MM.1S (cell line): ENCODE results near the gene WNK2.
A peak's percentile ranks its signal among the peaks of the same experiment; 100 is the strongest.

Experiments
- DNase-seq: peaks from one replicate; pipeline ENCODE4 v3.0.0-alpha.2; 2015
- H2AFZ ChIP-seq: fragments of 300-600 bp; sonication (generic); 2 replicates; pipeline ENCODE4 v1.6.0; 2016; ENCODE audit warnings: antibody characterized with exemption, low read length
- H3F3A ChIP-seq: fragments of 300-600 bp; sonication (generic); 2 replicates; pipeline ENCODE4 v1.6.1; 2016; ENCODE audit warnings: mild to moderate bottlenecking, antibody characterized with exemption, low read length, moderate library complexity, mixed read lengths; ENCODE audit not compliant: insufficient read depth
- H3K27ac ChIP-seq: fragments of 300-600 bp; sonication (generic); 2 replicates; pipeline ENCODE4 v1.5.1; 2016; ENCODE audit warnings: mild to moderate bottlenecking, low read length
- H3K27me3 ChIP-seq: fragments of 300-600 bp; sonication (generic); replicated peaks from 2 replicates; pipeline ENCODE4 v1.6.0; 2016; ENCODE audit warnings: low read length; ENCODE audit not compliant: insufficient read depth
- H3K36me3 ChIP-seq: fragments of 300-600 bp; sonication (generic); replicated peaks from 2 replicates; pipeline ENCODE4 v1.6.1; 2016; ENCODE audit warnings: mild to moderate bottlenecking, low read length, mixed read lengths; ENCODE audit not compliant: insufficient read depth
- H3K4me1 ChIP-seq: fragments of 300-600 bp; sonication (generic); 2 replicates; pipeline ENCODE4 v1.6.1; 2016; ENCODE audit warnings: low read length, mixed read lengths
- H3K4me2 ChIP-seq: fragments of 300-600 bp; sonication (generic); 2 replicates; pipeline ENCODE4 v1.6.0; 2016; ENCODE audit warnings: low read depth, low read length
- H3K4me3 ChIP-seq: fragments of 300-600 bp; sonication (generic); 2 replicates; pipeline ENCODE4 v1.5.1; 2016; ENCODE audit warnings: low read length, mixed read lengths
- H3K79me2 ChIP-seq: fragments of 300-600 bp; sonication (generic); 2 replicates; pipeline ENCODE4 v1.6.1; 2016; ENCODE audit warnings: mixed run types, low read length, mixed read lengths
- H3K9ac ChIP-seq: fragments of 300-600 bp; sonication (generic); 2 replicates; pipeline ENCODE4 v1.6.1; 2016; ENCODE audit warnings: low read length, mixed read lengths
- H3K9me2 ChIP-seq: fragments of 300-600 bp; sonication (generic); replicated peaks from 2 replicates; pipeline ENCODE4 v1.6.1; 2016; ENCODE audit warnings: mild to moderate bottlenecking, low read length, mixed read lengths; ENCODE audit not compliant: insufficient read depth
- H3K9me3 ChIP-seq: fragments of 300-600 bp; sonication (generic); replicated peaks from 2 replicates; pipeline ENCODE4 v1.6.1; 2016; ENCODE audit warnings: mild to moderate bottlenecking, low read length, mixed read lengths; ENCODE audit not compliant: insufficient read depth
- H4K20me1 ChIP-seq: fragments of 300-600 bp; sonication (generic); 2 replicates; pipeline ENCODE4 v1.6.1; 2016; ENCODE audit warnings: mild to moderate bottlenecking, low read length, moderate library complexity, mixed read lengths; ENCODE audit not compliant: insufficient read depth
- EZH2 ChIP-seq: fragments of 300-600 bp; sonication (generic); optimal IDR thresholded peaks from 2 replicates; pipeline ENCODE3; 2017; ENCODE audit warnings: low read depth, mild to moderate bottlenecking, antibody characterized with exemption, low read length, mixed read lengths
- EZH2phosphoT487 ChIP-seq: fragments of 300-600 bp; sonication (generic); IDR thresholded peaks from 2 replicates; pipeline ENCODE4 v1.6.1; 2018; ENCODE audit warnings: antibody characterized with exemption, low read length
- TF ChIP-seq, protein P1 (sequence below): fragments of 300-600 bp; sonication (generic); IDR thresholded peaks from 2 replicates; pipeline ENCODE4 v1.5.1; 2016; ENCODE audit warnings: antibody characterized with exemption, low read length, mixed read lengths

WNK2 gene

GRCh38 chr9:93154293-93154903 is 29.5 kb upstream of the WNK2 start:
- no peak overlapping the region for H2AFZ ChIP-seq
- no peaks in the 10 kb centered on the region for H4K20me1 ChIP-seq
- H3K9me3 ChIP-seq, result no peaks in the 10 kb centered on the region
- H3K4me1 ChIP-seq, result peaks cover 1% of the 10 kb centered on the region; the same call in 1 of the 2 replicates
- no peak overlapping the region for H3K27ac ChIP-seq
- H3F3A ChIP-seq, result no peaks in the 10 kb centered on the region
- H3K9me2 ChIP-seq, result no peaks in the 10 kb centered on the region
- H3K36me3 ChIP-seq, result no peaks in the 10 kb centered on the region
- no peak overlapping the region for H3K4me3 ChIP-seq
- no peak overlapping the region for H3K9ac ChIP-seq
- DNase-seq, result peak; percentile 48
- no peak overlapping the region for H3K4me2 ChIP-seq
- no peaks in the 10 kb centered on the region for H3K79me2 ChIP-seq
- no peaks in the 10 kb centered on the region for H3K27me3 ChIP-seq
- no peak for TF ChIP-seq EZH2phosphoT487
- TF ChIP-seq, protein P1, sequence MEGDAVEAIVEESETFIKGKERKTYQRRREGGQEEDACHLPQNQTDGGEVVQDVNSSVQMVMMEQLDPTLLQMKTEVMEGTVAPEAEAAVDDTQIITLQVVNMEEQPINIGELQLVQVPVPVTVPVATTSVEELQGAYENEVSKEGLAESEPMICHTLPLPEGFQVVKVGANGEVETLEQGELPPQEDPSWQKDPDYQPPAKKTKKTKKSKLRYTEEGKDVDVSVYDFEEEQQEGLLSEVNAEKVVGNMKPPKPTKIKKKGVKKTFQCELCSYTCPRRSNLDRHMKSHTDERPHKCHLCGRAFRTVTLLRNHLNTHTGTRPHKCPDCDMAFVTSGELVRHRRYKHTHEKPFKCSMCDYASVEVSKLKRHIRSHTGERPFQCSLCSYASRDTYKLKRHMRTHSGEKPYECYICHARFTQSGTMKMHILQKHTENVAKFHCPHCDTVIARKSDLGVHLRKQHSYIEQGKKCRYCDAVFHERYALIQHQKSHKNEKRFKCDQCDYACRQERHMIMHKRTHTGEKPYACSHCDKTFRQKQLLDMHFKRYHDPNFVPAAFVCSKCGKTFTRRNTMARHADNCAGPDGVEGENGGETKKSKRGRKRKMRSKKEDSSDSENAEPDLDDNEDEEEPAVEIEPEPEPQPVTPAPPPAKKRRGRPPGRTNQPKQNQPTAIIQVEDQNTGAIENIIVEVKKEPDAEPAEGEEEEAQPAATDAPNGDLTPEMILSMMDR, result peak; percentile 64

- H3K27ac ChIP-seq, result no peak overlapping the region
- H3K9ac ChIP-seq, result no peak overlapping the region
- H3K4me1 ChIP-seq, result no peaks in the 10 kb centered on the region
These were observed 28.0 kb upstream of the WNK2 start for GRCh38 chr9:93155716-93156474.

DNA sequence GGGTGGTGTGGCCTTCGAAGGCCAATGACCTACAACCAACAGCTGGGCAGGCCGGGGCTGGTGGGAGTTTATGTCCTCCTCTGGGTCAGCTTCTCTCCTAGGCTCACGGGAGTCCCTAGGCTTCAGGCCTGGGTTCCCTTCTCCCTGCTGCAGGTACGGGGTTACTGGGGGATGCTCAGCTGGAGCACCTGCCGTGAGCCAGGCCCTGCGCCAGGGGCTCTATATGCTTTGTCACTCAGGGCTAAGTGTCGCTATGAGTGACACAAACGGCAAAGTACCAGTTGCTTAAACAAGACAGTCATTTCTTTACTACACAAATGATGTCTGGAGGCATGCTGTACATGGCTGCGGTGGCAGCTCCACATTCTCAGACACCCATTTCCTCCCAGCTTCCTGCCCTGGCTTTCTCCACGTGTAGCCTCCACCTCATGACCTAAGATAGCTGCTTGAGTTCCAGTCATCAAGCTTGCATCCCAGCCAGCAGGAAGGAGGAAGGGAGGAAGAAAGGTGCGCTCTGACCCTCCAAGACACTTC is 27.4 kb upstream of the WNK2 start:
- Histone ChIP-seq H3K36me3 (no peaks in the 10 kb centered on the region), H3K9me3 (no peaks in the 10 kb centered on the region), H3K79me2 (no peaks in the 10 kb centered on the region), H3K27me3 (no peaks in the 10 kb centered on the region), H2AFZ (no peak overlapping the region), H3K9ac (no peak overlapping the region), H3K4me2 (no peak overlapping the region), H3F3A (no peaks in the 10 kb centered on the region), H3K27ac (no peak overlapping the region), H3K9me2 (no peaks in the 10 kb centered on the region), H3K4me1 (no peaks in the 10 kb centered on the region), H4K20me1 (no peaks in the 10 kb centered on the region), H3K4me3 (no peak overlapping the region)
- DNase-seq, result no peak
- TF ChIP-seq, protein P1, result no peak
- no peak for TF ChIP-seq EZH2
- TF ChIP-seq EZH2phosphoT487, result no peak

More at GRCh38 chr9:93155716-93156474, 28.0 kb upstream of the WNK2 start:
- Histone ChIP-seq H3K9me3 (no peaks in the 10 kb centered on the region), H2AFZ (no peak overlapping the region), H3K27me3 (no peaks in the 10 kb centered on the region), H3K9me2 (no peaks in the 10 kb centered on the region), H4K20me1 (no peaks in the 10 kb centered on the region), H3K4me2 (no peak overlapping the region), H3K36me3 (no peaks in the 10 kb centered on the region), H3K79me2 (no peaks in the 10 kb centered on the region), H3F3A (no peaks in the 10 kb centered on the region), H3K4me3 (no peak overlapping the region)
- no peak for DNase-seq
- TF ChIP-seq, protein P1, result no peak
- no peak for TF ChIP-seq EZH2
- TF ChIP-seq EZH2phosphoT487, result no peak
